ENCODE results near the gene HAX1.
"Not testable (repeated sequence)": the region's sequence is repeated elsewhere in the genome, so short reads cannot be mapped to it uniquely, and the experiment has no call there.

Gene HAX1

DNA sequence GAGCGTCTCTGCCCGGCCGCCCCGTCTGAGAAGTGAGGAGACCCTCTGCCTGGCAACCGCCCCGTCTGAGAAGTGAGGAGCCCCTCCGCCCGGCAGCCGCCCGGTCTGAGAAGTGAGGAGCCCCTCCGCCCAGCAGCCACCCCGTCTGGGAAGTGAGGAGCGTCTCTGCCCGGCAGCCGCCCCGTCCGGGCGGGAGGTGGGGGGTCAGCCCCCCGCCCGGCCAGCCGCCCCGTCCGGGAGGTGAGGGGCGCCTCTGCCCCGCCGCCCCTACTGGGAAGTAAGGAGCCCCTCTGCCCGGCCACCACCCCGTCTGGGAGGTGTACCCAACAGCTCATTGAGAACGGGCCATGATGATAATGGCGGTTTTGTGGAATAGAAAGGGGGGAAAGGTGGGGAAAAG lies 15.2 kb downstream of the HAX1 start:
- DNase-seq = not testable (repeated sequence)

DNA sequence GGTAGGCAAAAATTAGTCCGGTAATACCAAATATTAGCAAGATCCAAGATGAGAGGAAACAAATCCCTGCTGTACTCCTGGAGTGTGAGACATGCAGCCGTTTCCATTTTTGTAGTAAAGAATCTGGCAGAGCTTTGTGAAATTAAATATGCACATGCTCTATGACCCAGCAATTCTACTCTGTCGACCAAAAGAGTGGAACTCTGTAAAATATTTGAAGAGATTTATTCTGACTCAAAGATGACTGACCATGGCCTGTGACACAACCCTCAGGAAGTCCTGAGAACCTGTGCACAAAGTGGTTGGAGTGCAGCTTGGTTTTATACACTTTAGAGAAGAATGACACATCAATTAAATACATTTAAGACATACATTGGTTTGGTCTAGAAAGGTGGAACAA lies 16.2 kb downstream of the HAX1 start:
- no peak for DNase-seq

DNA sequence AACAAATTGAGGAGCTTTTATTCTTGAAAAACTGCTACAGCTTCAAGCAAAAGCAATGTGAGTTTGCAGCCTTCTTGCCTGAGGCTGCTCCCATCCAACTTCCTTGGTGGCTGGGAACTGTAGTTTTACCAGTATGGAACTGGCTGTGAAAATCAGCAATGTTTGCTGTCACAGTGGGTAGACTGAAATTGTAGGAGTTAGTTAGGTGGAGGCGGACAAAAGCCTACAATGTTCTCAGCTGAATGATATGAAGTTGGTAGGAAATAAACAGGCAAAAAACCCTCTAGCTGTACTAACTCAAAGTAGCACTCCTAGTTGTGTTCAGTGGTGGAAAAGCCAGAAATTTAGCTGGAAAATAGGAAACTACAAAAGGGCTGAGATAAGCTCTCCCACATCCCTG lies 18.5 kb downstream of the HAX1 start:
- no peak for DNase-seq

DNA sequence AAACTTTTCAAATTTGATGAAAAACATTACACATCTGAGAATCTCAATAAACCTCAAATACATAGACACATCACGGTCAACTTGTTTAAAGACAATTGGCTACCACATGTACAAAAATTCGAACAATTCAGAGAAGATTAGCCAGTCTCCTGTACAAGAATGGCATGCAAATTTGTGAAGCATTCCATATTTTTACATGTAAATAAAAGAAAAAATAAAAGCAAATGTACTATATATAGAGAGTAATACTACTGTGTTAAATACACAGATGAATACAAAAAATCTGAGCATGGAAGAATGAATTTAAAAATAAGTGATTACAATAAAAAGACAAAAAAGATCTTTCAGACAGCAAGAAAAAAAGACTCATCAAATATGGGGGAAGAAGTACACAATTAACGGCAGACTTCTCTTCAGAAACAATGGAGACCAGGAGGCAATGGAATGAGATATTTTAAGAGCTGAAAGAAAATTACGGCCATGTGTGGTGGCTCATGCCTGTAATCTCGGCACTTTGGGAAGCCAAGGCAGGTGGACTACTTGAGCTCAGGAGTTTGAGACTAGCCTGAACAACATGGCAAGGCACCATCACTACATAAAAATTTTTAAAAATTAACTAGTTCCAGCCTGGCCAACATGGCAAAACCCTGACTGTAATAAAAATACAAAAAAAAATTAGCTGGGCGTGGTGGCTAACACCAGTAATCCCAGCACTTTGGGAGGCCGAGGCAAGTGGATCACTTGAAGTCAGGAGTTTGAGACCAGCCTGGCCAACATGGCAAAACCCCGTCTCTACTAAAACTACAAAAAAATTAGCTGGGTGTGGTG lies 23.2 kb downstream of the HAX1 start:
- DNase-seq = peak in 2 of 4 experiments; percentile 16 to 25

DNA sequence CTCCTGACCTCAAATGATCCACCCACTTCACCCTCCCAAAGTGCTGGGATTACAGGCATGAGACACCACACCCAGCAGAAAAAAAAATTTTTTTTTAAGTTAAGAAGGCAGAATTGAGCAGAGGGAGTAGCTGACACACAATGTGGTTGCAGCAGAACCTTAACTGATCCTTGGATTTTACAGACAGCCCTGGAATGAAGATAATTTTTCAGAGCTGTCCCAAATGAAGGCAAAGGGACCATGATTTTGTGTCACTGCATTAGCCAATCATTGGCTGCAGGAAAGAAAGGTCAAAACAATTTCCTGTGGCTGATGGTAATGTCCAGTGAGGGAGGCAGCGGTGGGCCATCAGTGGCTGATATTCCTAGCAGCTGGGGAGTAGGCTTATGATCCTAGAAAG lies 29.2 kb downstream of the HAX1 start:
- no peak for DNase-seq

DNA sequence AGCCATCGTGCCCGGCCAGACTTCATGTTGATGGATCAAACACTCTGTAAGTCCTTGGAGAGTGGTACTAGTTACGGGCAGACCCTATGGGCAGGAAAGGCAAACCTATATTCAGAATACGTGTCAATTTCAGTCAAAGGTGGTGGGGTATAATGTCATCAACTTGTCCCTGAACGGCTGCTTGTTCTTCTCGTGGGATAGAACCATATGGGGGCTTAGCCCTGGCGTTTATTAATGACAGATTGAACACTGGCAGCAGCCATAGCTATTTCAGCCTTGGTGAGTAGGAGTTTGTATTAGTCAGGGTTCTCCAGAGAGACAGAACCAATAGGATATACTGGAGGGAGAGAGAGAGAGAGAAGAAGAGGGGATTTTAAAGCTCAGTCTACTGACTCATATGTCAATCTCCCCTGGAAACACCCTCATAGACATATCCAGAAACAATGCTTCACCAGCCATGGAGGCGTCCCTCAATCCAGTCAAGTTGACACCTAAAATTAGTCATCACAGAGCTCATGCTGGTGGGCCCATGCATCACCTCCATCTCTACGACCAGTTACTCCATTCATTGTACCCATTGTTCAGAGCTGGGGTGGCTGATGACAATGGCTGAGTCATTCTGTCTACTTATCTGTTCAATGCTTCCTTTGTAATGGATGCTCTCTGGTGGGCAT lies 32.4 kb downstream of the HAX1 start:
- no peak for DNase-seq

DNA sequence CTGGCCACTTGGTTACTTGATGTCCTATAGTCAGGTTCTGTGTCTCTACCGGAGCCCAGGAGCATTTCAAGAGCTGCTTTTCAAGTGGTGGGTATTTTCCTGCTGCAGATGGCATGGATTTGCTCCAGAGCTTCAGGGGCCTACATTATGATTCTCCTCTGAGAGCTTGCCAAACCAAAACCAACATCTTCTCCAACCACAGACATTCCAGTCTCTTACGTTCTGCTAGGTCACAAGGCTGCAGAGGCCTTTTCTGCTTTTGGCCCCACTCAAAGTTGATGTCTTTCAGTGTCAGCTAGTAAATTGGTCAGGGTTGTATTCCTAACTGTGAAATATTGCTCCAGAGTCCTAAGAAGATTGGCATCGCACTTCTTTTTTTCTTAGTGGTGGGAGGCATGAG lies 33.7 kb downstream of the HAX1 start:
- DNase-seq = no peak

DNA sequence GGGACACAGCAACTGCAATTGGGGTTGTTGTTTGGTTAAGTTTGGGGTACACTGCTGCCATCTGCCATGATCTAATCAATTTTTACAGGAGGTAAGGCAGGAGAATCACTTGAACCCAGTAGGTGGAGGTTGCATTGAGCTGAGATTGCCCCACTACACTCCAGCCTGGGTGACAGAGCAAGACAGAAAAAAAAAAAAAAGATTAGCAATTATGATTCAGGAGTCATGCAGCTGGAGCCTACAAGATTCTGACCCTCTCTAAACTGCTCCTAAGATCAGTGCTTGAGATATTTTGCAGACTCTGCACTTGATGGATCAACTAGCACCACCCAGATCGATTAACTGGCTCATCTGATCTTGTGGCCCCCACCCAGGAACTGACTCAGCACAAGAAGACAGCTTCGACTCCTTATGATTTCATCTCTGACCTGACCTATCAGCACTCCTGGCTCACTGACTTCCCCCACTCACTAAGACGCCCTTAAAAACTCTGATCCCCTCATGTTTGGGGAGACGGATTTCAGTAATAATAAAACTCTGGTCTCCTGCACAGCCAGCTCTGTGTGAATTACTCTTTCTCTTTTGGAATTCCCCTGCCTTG lies 35.3 kb downstream of the HAX1 start:
- not testable (repeated sequence) for DNase-seq

DNA sequence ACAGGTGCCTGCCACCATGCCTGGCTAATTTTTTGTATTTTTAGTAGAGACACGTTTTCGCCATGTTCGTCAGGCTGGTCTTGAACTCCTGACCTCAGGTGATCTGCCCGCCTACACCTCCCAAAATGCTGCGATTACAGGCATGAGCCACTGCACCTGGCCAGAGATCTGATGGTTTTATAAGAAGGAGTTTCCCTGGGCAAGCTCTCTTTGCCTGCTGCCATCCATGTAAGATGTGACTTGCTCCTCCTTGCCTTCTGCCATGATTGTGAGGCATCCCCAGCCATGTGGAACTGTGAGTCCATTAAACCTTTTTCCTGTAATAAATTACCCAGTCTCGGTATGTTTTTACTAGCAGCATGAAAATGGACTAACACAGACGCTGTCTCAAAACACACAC lies 36.7 kb downstream of the HAX1 start:
- not testable (repeated sequence) for DNase-seq

DNA sequence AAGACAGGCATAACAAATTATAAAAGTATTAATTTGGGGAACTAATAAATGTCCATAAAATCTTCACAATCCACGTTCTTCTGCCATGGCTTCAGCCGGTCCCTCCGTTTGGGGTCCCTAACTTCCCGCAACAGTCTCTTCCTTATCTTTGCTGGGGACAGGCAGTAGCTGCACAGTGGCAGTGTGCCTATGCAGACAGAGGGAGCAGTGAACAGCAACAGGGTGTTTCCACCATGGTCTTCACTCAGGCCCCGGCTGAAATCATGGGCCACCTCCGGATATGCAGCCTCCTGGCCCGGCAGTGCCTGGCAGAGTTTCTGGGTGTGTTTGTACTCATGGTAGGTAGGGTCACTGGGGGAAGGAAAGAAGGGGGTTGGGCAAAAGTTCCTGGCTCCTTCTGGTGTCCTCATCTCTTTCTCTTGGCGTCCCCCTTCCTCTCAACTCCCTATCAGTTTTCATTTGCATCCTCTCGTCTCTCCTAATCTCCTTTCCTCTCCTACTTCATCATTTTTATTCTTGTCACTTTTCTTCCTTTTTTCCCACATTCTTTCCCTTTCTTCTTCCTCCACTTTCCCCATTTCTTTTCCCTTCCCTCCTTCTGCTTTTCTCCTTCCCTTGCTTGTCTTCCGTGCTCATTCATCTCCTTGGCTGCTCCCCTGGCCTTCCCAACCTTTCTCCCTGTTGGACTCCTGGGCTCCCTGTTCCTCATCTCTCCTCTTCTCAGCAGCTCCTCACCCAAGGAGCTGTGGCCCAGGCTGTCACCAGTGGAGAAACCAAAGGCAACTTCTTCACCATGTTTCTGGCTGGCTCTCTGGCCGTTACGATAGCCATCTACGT lies 40.0 kb downstream of the HAX1 start:
- DNase-seq = not testable (repeated sequence)

DNA sequence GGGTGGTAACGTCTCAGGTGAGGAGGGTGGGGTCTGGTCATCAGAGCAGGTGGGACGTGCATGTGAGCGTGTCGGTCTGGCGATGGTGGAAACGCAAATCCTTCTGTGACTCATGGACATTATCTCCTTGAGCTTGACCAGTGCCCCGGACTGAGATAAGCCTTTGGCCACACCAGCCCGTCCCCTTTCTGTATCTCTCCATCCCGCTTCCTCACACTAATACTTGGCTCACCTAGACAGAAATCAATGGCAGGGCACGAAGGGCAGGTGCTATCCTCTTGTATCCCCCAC lies 40.6 kb downstream of the HAX1 start:
- DNase-seq = no peak

DNA sequence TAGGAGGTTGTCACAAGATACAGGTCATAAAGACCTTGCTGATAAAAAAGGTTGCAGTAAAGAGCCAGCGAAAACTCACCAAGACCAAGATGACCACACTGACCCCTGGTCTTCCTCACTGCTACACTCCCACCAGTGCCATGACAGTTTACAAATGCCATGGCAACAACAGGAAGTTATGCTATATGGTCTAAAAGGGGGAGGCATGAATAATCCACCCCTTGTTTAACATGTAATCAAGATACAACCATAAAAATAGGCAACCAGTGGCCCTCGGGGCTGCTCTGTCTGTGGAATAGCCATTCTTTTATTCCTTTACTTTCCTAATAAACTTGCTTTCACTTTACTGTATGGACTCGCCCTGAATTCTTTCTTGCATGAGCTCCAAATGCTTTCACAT lies 41.8 kb downstream of the HAX1 start:
- not testable (repeated sequence) for DNase-seq

DNA sequence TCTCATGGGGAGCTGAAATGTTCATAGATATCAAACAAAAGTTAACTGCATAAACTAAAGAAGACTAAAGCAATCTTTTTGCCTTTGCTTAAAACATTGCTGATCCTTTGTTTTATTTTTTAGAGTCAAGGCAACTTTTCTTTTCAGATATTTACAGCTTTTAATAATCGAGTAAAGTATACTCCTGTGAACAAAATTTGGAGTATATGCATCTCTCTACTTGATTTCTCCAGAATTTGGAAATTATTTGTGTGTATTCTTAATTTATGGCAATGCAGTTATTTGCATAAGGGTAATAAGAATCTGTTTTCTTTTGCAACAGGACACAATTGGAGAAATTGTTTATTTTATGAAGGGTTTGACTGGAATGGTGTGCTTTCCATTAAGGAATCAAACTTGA lies 44.3 kb downstream of the HAX1 start:
- DNase-seq = no peak

DNA sequence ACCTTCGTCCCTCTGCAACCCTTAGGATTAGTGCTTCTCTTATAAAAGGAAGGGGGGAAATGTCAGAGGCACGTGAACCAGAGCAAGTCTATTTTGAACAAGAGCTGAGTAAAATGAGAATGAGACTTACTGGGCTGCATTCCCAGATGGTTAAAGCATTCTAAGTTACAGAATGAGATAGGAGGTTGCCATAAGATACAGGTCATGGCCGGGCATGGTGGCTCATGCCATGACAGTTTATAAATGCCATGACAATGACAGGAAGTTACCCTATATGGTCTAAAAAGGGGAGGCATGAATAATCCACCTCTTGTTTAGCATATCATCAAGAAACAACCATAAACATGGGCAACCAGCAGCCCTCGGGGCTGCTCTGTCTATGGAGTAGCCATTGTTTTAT lies 46.0 kb downstream of the HAX1 start:
- no peak for DNase-seq

DNA sequence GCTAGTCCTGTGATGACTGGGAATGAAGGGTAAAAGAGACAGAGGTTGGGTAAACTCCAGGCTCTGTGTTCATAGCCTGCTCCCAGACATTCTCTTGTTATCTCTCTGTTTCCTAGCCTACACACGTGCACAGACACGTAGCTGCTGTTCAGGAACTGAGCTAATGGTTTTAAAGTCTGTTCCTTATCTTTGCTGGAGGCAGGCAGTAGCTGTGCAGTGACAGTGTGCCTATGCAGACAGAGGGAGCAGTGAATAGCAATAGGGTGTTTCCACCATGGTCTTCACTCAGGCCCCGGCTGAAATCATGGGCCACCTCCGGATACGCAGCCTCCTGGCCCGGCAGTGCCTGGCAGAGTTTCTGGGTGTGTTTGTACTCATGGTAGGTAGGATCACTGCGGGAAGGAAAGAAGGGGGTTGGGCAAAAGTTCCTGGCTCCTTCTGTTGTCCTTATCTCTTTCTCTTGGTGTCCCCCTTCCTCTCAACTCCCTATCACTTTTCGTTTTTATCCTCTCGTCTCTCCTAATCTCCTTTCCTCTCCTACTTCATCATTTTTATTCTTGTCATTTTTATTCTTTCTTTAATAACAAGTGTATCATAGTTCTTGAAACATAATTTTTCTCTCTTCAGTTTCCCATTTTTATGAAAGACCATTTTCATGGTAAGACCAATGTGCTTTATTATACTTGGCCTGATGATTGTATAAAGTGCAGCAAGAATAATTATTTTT lies 48.6 kb downstream of the HAX1 start, which contains the start of gene AQP10:
TSS of gene AQP10 (plus strand) at position 212 of the 727 bp plus-strand sequence. CDS start at position 275, 63 bp downstream.
- DNase-seq = peak in 2 of 4 experiments; percentile 28 to 41

DNA sequence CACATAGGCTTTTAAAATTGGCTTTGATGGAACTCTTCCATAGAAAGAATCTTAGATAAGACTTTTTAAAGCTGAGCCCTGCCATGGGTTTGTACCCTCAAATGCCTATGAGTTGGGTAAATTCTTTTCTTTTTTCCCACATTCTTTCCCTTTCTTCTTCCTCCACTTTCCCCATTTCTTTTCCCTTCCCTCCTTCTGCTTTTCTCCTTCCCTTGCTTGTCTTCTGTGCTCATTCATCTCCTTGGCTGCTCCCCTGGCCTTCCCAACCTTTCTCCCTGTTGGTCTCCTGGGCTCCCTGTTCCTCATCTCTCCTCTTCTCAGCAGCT lies 49.1 kb downstream of the HAX1 start:
- not testable (repeated sequence) for DNase-seq

DNA sequence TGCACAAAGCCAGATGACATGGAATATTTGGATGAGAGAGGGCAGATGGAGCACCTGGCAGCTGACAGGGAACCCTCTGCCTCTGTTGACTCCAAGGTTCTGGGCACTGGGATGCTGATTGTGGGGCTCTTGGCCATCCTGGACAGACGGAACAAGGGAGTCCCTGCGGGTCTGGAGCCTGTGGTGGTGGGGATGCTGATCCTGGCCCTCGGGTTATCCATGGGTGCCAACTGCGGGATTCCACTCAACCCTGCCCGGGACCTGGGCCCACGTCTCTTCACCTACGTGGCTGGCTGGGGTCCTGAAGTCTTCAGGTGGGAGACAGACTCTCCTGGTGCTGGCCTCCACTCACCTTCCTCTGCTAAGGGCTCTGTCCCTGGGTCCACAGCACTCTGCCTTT lies 51.1 kb downstream of the HAX1 start:
- DNase-seq = no peak

DNA sequence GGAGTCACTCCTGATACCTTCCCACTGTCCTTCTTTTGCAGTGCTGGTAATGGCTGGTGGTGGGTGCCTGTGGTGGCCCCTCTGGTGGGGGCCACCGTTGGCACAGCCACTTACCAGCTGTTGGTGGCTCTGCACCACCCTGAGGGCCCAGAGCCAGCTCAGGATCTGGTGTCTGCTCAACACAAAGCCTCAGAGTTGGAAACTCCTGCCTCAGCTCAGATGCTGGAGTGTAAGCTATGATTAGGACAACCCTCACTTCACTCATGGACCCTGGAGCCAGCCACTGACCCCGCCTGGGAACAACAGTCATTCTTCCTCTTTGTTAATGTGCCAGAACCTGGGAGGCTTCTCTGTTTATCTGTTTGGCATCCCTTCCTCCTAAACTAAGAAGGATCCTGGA lies 51.8 kb downstream of the HAX1 start:
- DNase-seq = no peak

DNA sequence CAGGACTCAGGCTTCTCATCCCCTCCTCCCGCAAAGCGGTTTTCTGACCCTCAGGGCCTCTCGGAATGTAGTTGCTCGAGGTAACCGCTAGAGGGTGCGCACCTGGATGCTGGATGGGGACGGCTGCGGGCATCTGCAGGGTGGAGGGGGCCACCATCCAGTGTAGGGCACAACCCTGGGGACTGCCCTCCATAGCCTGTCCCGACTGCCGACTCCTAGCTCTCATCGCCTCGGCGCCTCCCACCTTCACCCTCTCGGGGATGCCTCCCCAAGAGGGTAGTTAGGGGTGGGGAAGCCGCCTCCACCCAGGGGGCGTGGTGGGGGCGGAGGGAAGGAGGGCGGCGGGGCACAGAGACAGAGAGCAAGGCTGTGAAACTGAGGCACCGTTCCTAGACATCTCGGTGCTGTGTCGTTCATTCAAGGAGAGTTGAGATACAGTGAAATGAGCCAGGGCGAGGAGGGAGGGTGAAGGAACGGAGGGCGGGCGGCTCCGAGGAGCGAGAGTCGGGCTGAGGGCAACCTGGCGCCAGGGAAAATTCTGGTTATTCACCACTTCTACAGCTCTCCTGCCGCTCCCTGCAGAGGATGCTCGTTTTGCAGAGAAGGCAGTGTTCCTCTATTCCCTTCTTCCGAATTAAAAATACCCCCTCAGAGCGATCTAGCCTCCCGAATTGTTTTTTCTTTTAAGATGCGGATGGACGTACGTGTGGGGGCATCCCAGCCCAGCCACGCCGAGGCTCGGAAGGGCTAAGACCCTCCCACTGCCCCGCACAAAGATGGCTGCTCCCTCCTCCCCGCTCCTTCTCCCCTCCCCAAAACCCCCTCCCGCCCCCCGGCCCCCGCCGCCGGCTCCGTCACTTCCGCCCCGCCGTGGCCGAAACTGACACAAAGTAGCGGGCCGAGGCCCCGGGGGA lies 52.5 kb downstream of the HAX1 start, which contains the start of gene ATP8B2:
TSS of gene ATP8B2 (plus strand) at position 857 of the 914 bp plus-strand sequence. CDS start 2,617 bp downstream, outside the sequence.
- peak; percentile 46 to 66 (median 52) for DNase-seq
